Keratinocyte (primary cell): ENCODE data around the gene ADCY5. TPM values are rescaled to one million over a fixed set of nuclear protein-coding genes. Genes with fewer than 3 reads are reported as not detected.

ENCODE experiments used
- DNase-seq: peaks from one replicate; pipeline ENCODE4 v3.0.0-alpha.2; 2011; ENCODE audit warnings: low read depth, missing footprints, low spot score
- FAIRE-seq: peaks from 2 replicates; lab custom pipeline; 2011; peaks lifted over from hg19 to GRCh38; lab: Jason Lieb, UNC
- H2AFZ ChIP-seq: 2 replicates; pipeline ENCODE4 v1.6.0; 2012; ENCODE audit warnings: low read length, control low read depth, inconsistent platforms; ENCODE audit not compliant: control insufficient read depth
- H3K27ac ChIP-seq: 2 replicates; pipeline ENCODE4 v1.5.1; 2011; ENCODE audit warnings: low read length; ENCODE audit not compliant: control insufficient read depth, insufficient read depth
- H3K27me3 ChIP-seq: 3 replicates; pipeline ENCODE4 v1.6.0; 2011; ENCODE audit warnings: low read length; ENCODE audit not compliant: control insufficient read depth, insufficient read depth; ENCODE audit errors: extremely low read depth
- H3K36me3 ChIP-seq, 2 experiments: 2 replicates in 1 of 2; 3 replicates in 1 of 2; pipeline ENCODE4 v1.5.1; 2011; ENCODE audit warnings: low read length in 2 of 2, mild to moderate bottlenecking in 1 of 2; ENCODE audit not compliant: control insufficient read depth in 2 of 2, insufficient read depth in 2 of 2; ENCODE audit errors: extremely low read depth in 1 of 2
- H3K4me1 ChIP-seq: 3 replicates; pipeline ENCODE4 v1.5.1; 2011; ENCODE audit warnings: low read length; ENCODE audit not compliant: control insufficient read depth, insufficient read depth; ENCODE audit errors: extremely low read depth
- H3K4me2 ChIP-seq: 3 replicates; pipeline ENCODE4 v1.6.0; 2011; ENCODE audit warnings: low read depth, low read length; ENCODE audit not compliant: control insufficient read depth, insufficient read depth; ENCODE audit errors: extremely low read depth
- H3K4me3 ChIP-seq, 3 experiments: fragments of 200-600 bp in 1 of 3; sonication (generic) in 1 of 3; 2 replicates in 2 of 3; 3 replicates in 1 of 3; pipeline ENCODE4 v1.5.1; 2011 to 2016; ENCODE audit warnings: low read length in 3 of 3, mild to moderate bottlenecking in 3 of 3, control low read depth in 2 of 3, inconsistent platforms in 1 of 3, low read depth in 1 of 3, mixed read lengths in 1 of 3, mixed run types in 1 of 3, moderate library complexity in 1 of 3; ENCODE audit not compliant: control insufficient read depth in 2 of 3, insufficient read depth in 2 of 3; ENCODE audit errors: extremely low read depth in 1 of 3
- H3K79me2 ChIP-seq: 2 replicates; pipeline ENCODE4 v1.6.0; 2012; ENCODE audit warnings: low read length; ENCODE audit not compliant: control insufficient read depth, insufficient read depth
- H3K9ac ChIP-seq: 3 replicates; pipeline ENCODE4 v1.6.0; 2011; ENCODE audit warnings: low read length; ENCODE audit not compliant: control insufficient read depth, insufficient read depth; ENCODE audit errors: extremely low read depth
- H3K9me1 ChIP-seq: 3 replicates; pipeline ENCODE4 v1.6.0; 2011; ENCODE audit warnings: low read length; ENCODE audit not compliant: control insufficient read depth, insufficient read depth; ENCODE audit errors: extremely low read depth
- H3K9me3 ChIP-seq: 2 replicates; pipeline ENCODE4 v1.5.1; 2012; ENCODE audit warnings: low read depth, low read length; ENCODE audit not compliant: control insufficient read depth
- H4K20me1 ChIP-seq: 3 replicates; pipeline ENCODE4 v1.6.0; 2011; ENCODE audit warnings: low read length; ENCODE audit not compliant: control insufficient read depth, insufficient read depth; ENCODE audit errors: extremely low read depth
- EZH2 ChIP-seq: IDR thresholded peaks from one replicate; pipeline ENCODE4 v1.6.1; 2012; ENCODE audit warnings: inconsistent platforms, mild to moderate bottlenecking, low read length, moderate library complexity
- dilution Hi-C: fragments of 300-500 bp; cut with MboI; formaldehyde crosslinking; loops from one replicate; pipeline ENCODE4 v1.7.0; 2020; ENCODE audit warnings: low sequenced_read_pairs; ENCODE audit not compliant: extremely low pct_ligation_motif_present
- polyA plus RNA-seq, 5 experiments: library from polyadenylated mRNA; depleted of rRNA in 3 of 5; stranded (reverse) in 3 of 5; stranded (forward) in 1 of 5; unstranded in 1 of 5; fragments of >200 nt; gene quantifications; 1 replicate in 1 of 5; 2 replicates in 3 of 5; 3 replicates in 1 of 5; pipeline versions ENCODE4 v1.2.1 to v1.2.3, GENCODE V29; 2011 to 2012; ENCODE audit warnings: missing spikeins in 2 of 5, low read depth in 1 of 5, low replicate concordance in 1 of 5
- TF ChIP-seq, protein P1 (sequence below), 3 experiments: IDR thresholded peaks in 1 of 3; conservative IDR thresholded peaks in 1 of 3; optimal IDR thresholded peaks in 1 of 3; 2 replicates in 2 of 3; 3 replicates in 1 of 3; pipeline versions ENCODE3 to v1.5.1; 2011; ENCODE audit warnings: low read length in 3 of 3, mild to moderate bottlenecking in 3 of 3, moderate library complexity in 2 of 3, control low read depth in 1 of 3, inconsistent platforms in 1 of 3; ENCODE audit not compliant: insufficient read depth in 2 of 3; ENCODE audit errors: extremely low read depth in 1 of 3

The ADCY5 gene
- polyA plus RNA-seq, 1 donor (not counting 4 experiments of a cell fraction or from before 2014, with no cell fraction given) = not detected

DNA sequence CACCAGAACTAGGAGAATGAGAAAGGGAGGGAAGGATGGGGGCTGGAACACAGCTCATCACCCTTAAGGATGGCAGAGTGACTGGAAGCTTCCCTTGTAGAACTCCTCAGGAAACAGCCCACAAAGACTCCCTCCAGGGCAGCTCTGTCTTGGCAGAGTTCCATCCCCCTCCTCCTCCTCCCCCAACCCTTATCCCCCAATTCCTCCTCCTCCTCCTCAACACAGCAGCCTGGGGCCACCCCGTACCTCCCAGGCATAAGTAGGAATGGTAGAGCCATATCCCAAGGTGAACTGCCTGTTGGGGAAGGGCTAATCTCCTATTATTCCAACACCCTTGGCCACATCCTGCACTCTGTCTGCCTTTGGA, 38.8 kb downstream of the ADCY5 start:
- Histone ChIP-seq H3K9me1 (no peaks in the 10 kb centered on the region), H3K79me2 (no peaks in the 10 kb centered on the region), H3K27me3 (peaks cover 9% of the 10 kb centered on the region), H3K4me2 (no peak overlapping the region), H3K9me3 (no peaks in the 10 kb centered on the region), H3K9ac (no peak overlapping the region), H3K36me3 (no peaks in the 10 kb centered on the region), H3K27ac (no peak overlapping the region), H3K4me1 (no peaks in the 10 kb centered on the region), H4K20me1 (no peaks in the 10 kb centered on the region), H3K4me3 (no peak overlapping the region), H2AFZ (no peak overlapping the region)
- dilution Hi-C loops = no loop called here
- TF ChIP-seq EZH2 = no peak
- FAIRE-seq (no peak), DNase-seq (no peak)

DNA sequence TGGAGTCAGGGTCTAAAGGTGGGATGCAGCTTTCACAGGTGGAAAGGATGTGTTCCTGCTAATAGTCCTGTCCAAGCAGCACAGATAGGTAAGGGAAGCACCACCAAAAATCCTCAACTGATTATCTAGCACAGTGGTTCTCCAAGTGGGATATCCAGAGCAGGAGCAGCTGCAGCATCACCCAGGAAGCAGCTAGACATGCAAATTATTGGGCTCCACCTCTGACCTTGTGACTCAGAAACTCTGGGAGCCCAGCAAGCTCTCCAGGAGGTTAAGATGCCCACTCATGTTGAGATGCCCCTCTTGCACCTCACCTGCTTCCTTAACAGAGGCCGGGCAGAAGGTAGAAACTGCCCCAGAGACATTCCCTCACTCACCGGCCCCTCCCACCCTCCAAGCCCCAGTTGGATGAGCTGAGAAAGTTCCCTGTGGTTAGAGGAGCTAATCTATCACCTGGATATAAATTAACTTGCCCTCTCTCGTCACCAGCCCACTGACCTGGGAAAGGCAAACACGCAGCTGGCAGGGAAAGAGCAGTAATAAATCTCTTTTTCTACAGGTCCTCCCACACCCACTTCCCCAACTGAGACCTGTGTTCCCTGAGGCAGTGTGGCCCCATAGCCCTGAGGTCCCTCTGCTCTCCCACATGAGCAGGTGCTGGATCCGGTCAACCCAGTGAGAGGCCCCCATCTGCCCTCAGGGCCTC, 39.3 kb downstream of the ADCY5 start:
- TF ChIP-seq EZH2 = no peak
- TF ChIP-seq, protein P1, sequence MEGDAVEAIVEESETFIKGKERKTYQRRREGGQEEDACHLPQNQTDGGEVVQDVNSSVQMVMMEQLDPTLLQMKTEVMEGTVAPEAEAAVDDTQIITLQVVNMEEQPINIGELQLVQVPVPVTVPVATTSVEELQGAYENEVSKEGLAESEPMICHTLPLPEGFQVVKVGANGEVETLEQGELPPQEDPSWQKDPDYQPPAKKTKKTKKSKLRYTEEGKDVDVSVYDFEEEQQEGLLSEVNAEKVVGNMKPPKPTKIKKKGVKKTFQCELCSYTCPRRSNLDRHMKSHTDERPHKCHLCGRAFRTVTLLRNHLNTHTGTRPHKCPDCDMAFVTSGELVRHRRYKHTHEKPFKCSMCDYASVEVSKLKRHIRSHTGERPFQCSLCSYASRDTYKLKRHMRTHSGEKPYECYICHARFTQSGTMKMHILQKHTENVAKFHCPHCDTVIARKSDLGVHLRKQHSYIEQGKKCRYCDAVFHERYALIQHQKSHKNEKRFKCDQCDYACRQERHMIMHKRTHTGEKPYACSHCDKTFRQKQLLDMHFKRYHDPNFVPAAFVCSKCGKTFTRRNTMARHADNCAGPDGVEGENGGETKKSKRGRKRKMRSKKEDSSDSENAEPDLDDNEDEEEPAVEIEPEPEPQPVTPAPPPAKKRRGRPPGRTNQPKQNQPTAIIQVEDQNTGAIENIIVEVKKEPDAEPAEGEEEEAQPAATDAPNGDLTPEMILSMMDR (optimal IDR thresholded peaks at IDR 0.05 in 1 of 3, IDR thresholded peaks at IDR 0.05 in 1 of 3, conservative IDR thresholded peaks at IDR 0.05 in 1 of 3; ENCODE audit: extremely low read depth in 1 of 3, insufficient read depth in 2 of 3, low read length in 3 of 3) = no peak
- Histone ChIP-seq H3K4me1 (no peaks in the 10 kb centered on the region), H2AFZ (no peak overlapping the region), H3K36me3 (no peaks in the 10 kb centered on the region), H3K9me1 (no peaks in the 10 kb centered on the region), H3K4me3 (no peak overlapping the region), H3K9ac (no peak overlapping the region), H3K27ac (no peak overlapping the region), H3K27me3 (peaks cover 9% of the 10 kb centered on the region), H3K9me3 (no peaks in the 10 kb centered on the region), H3K79me2 (no peaks in the 10 kb centered on the region), H3K4me2 (no peak overlapping the region), H4K20me1 (no peaks in the 10 kb centered on the region)
- DNase-seq (no peak), FAIRE-seq (no peak)
- dilution Hi-C loops = no loop called here

DNA sequence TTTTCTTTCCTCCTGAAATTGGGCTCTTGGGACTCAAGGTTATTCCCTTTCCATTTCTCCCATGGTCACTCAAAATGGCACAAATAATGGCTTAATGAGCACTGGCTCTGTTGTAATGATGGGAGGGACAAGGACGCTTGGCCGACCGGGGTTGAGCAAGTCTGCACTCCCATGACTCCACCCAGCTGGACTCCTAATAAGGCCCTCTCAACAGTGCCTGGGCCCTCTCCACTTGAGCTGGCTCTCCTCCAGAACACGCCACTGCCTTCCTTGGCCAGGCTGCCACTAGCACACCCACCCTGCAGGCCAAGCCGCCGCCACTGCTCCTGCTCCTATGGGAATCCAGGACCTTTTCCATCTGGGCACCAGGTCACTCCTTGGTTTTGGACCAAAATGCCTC, 42.3 kb downstream of the ADCY5 start:
- Histone ChIP-seq H3K9me3 (no peaks in the 10 kb centered on the region), H3K4me2 (no peak overlapping the region), H2AFZ (no peak overlapping the region), H3K36me3 (no peaks in the 10 kb centered on the region), H4K20me1 (no peaks in the 10 kb centered on the region), H3K4me1 (no peaks in the 10 kb centered on the region), H3K27ac (no peak overlapping the region), H3K9me1 (no peaks in the 10 kb centered on the region), H3K4me3 (no peak overlapping the region), H3K9ac (no peak overlapping the region), H3K79me2 (no peaks in the 10 kb centered on the region), H3K27me3 (no peaks in the 10 kb centered on the region)
- DNase-seq = no peak
- TF ChIP-seq, protein P1 (optimal IDR thresholded peaks at IDR 0.05 in 1 of 3, IDR thresholded peaks at IDR 0.05 in 1 of 3, conservative IDR thresholded peaks at IDR 0.05 in 1 of 3; ENCODE audit: extremely low read depth in 1 of 3, insufficient read depth in 2 of 3, low read length in 3 of 3) = no peak
- no peak for TF ChIP-seq EZH2
- dilution Hi-C loops = no loop called here
- FAIRE-seq = no peak
